K562 (cell line): ENCODE results near the gene PLD5. TPM values are rescaled to one million over a fixed set of nuclear protein-coding genes. Genes with fewer than 3 reads are reported as not detected.

Experiments
- ATAC-seq: fragments of 200-7000 bp; cut with Tn5 transposase; 3 replicates; pipeline ENCODE4 v1.9.1; 2020; ENCODE audit warnings: moderate library complexity
- BruUV-seq: library from RNA; stranded (reverse); fragments of 400-500 nt; replicated peaks from 2 replicates; lab custom pipeline; 2021; lab: Mats Ljungman, UMichigan
- CTCF ChIA-PET: fragments of 300-600 bp; formaldehyde crosslinking; extraction: SDS; loops from one replicate; lab custom pipeline; 2021; ENCODE audit warnings: low intra/inter-chr PET ratio; lab: Yijun Ruan, JAX
- POLR2A ChIA-PET: fragments of 300-600, 350-650 bp; sonication (Branson Sonifier 250); formaldehyde crosslinking; extraction: SDS; loops from one replicate; lab custom pipeline; 2021; ENCODE audit warnings: antibody characterized with exemption, inconsistent platforms; lab: Yijun Ruan, JAX
- DNase-seq, 4 experiments: peaks; one replicate each; pipeline versions ENCODE4 v3.0.0 to v3.0.0-alpha.2; 2011 to 2018; ENCODE audit warnings: low spot score in 3 of 4, mixed read lengths in 3 of 4; ENCODE audit errors: extremely low read depth in 1 of 4
- FAIRE-seq: peaks from 2 replicates; lab custom pipeline; 2011; peaks lifted over from hg19 to GRCh38; lab: Jason Lieb, UNC
- H2AFZ ChIP-seq: 2 replicates; pipeline ENCODE4 v1.6.0; 2011; ENCODE audit warnings: low read depth, low read length, control low read depth, inconsistent platforms
- H3K27ac ChIP-seq: fragments of 200-600 bp; 3 replicates; pipeline ENCODE4 v1.8.0; 2011; ENCODE audit warnings: low read depth, mild to moderate bottlenecking, control low read depth, inconsistent platforms, low read length, moderate library complexity, mixed read lengths; ENCODE audit errors: extremely low read depth
- H3K27me3 ChIP-seq, 2 experiments: fragments of 300-600 bp in 1 of 2; 2 replicates in 1 of 2; 3 replicates in 1 of 2; pipeline versions ENCODE4 v1.6.0 to v1.8.0; 2011; ENCODE audit warnings: inconsistent platforms in 2 of 2, low read length in 2 of 2, mild to moderate bottlenecking in 1 of 2, mixed read lengths in 1 of 2, moderate library complexity in 1 of 2; ENCODE audit not compliant: control insufficient read depth in 2 of 2, insufficient read depth in 2 of 2
- H3K36me3 ChIP-seq: fragments of 300-600 bp; 3 replicates; pipeline ENCODE4 v1.8.0; 2011; ENCODE audit warnings: mild to moderate bottlenecking, low read length, inconsistent platforms; ENCODE audit not compliant: control insufficient read depth, insufficient read depth
- H3K4me1 ChIP-seq, 2 experiments: fragments of 200-600 bp in 1 of 2; replicated peaks in 1 of 2; 2 replicates in 1 of 2; 3 replicates in 1 of 2; pipeline versions ENCODE4 v1.5.1 to v1.8.0; 2011; ENCODE audit warnings: inconsistent platforms in 2 of 2, low read length in 2 of 2, mild to moderate bottlenecking in 1 of 2, mixed read lengths in 1 of 2, moderate library complexity in 1 of 2; ENCODE audit not compliant: control insufficient read depth in 2 of 2, insufficient read depth in 2 of 2
- H3K4me2 ChIP-seq: 2 replicates; pipeline ENCODE4 v1.6.1; 2011; ENCODE audit warnings: low read length, control low read depth, inconsistent platforms, mixed read lengths; ENCODE audit not compliant: insufficient read depth
- H3K4me3 ChIP-seq: fragments of 200-600 bp; sonication (generic), shearing (Covaris generic); 2 replicates; pipeline ENCODE4 v1.5.1; 2016; ENCODE audit warnings: control low read depth, inconsistent platforms
- H3K79me2 ChIP-seq: fragments of 200-600 bp; 3 replicates; pipeline ENCODE4 v1.8.0; 2011; ENCODE audit warnings: low read length, inconsistent platforms; ENCODE audit not compliant: control insufficient read depth, insufficient read depth
- H3K9ac ChIP-seq, 2 experiments: 2 replicates each; pipeline versions ENCODE4 v1.6.0 to v1.6.1; 2011; ENCODE audit warnings: low read depth in 2 of 2, low read length in 2 of 2, control low read depth in 1 of 2, inconsistent platforms in 1 of 2, mild to moderate bottlenecking in 1 of 2, mixed read lengths in 1 of 2; ENCODE audit not compliant: insufficient read depth in 1 of 2
- H3K9me1 ChIP-seq: one replicate; pipeline ENCODE4 v1.6.0; 2011; ENCODE audit warnings: inconsistent platforms, mild to moderate bottlenecking, low read length, moderate library complexity; ENCODE audit not compliant: control insufficient read depth, insufficient read depth
- H3K9me3 ChIP-seq: replicated peaks from 2 replicates; pipeline ENCODE4 v1.5.1; 2011; ENCODE audit warnings: low read depth, low read length, inconsistent platforms; ENCODE audit not compliant: control insufficient read depth, insufficient read depth
- H4K20me1 ChIP-seq: replicated peaks from 2 replicates; pipeline ENCODE4 v1.6.1; 2011; ENCODE audit warnings: low read length, inconsistent platforms, mixed read lengths; ENCODE audit not compliant: control insufficient read depth, insufficient read depth
- GTF2B ChIP-seq: IDR thresholded peaks from 2 replicates; pipeline ENCODE4 v1.6.1; 2011; ENCODE audit not compliant: insufficient read length; ENCODE audit errors: extremely low read depth
- ILF3 ChIP-seq: fragments of 450-650 bp; IDR thresholded peaks from 2 replicates; pipeline ENCODE4 v1.6.1; 2018; ENCODE audit warnings: antibody characterized with exemption, mild to moderate bottlenecking, moderate library complexity, borderline replicate concordance
- NR1H2 ChIP-seq: sonication (generic); formaldehyde crosslinking; IDR thresholded peaks from 2 replicates; pipeline ENCODE4 v1.4.0; 2020; ENCODE audit warnings: mild to moderate bottlenecking, missing genetic modification reagents
- POLR2B ChIP-seq: fragments of 450-650 bp; IDR thresholded peaks from 2 replicates; pipeline ENCODE4 v1.6.1; 2018; ENCODE audit warnings: low read depth; ENCODE audit not compliant: partially characterized antibody
- RBFOX2 ChIP-seq: fragments of 200-400 bp; formaldehyde crosslinking; IDR thresholded peaks from 2 replicates; pipeline ENCODE4 v1.6.1; 2017; ENCODE audit warnings: low read depth, mild to moderate bottlenecking, low read length, moderate library complexity
- RFX5 ChIP-seq: IDR thresholded peaks from 2 replicates; pipeline ENCODE4 v1.6.1; 2011; ENCODE audit warnings: low read depth, mild to moderate bottlenecking, improper control_type of control experiment, low read length
- SIN3A ChIP-seq, 2 experiments: fragments of 150-350 bp in 1 of 2; IDR thresholded peaks; 2 replicates each; pipeline ENCODE4 v1.6.1; 2011 to 2016; ENCODE audit warnings: borderline replicate concordance in 2 of 2, low read depth in 2 of 2, low read length in 2 of 2, mild to moderate bottlenecking in 2 of 2, moderate library complexity in 2 of 2; ENCODE audit not compliant: control insufficient read depth in 1 of 2
- SMARCC2 ChIP-seq: fragments of 450-650 bp; IDR thresholded peaks from 2 replicates; pipeline ENCODE4 v1.6.1; 2017; ENCODE audit warnings: antibody characterized with exemption, moderate library complexity, mild to moderate bottlenecking, low read depth
- SNRNP70 ChIP-seq: fragments of 200-400 bp; formaldehyde crosslinking; optimal IDR thresholded peaks from 2 replicates; pipeline ENCODE3; 2017; ENCODE audit warnings: low read depth, low read length
- THAP7 ChIP-seq: fragments of 250-450 bp; sonication (Bioruptor Pico); IDR thresholded peaks from 2 replicates; pipeline ENCODE4 v1.5.0; 2021
- ZBTB49 ChIP-seq: sonication (generic); formaldehyde crosslinking; IDR thresholded peaks from 2 replicates; pipeline ENCODE4 v1.8.0; 2022; ENCODE audit warnings: missing genetic modification reagents, mild to moderate bottlenecking, borderline replicate concordance
- ZNF217 ChIP-seq: sonication (generic); formaldehyde crosslinking; IDR thresholded peaks from 2 replicates; pipeline ENCODE4 v1.8.0; 2022; ENCODE audit warnings: mild to moderate bottlenecking, missing genetic modification reagents
- WGBS: fragments of 100-300 bp; shearing (Covaris generic); methylation state at CpG from one replicate; pipeline ENCODE4 v1.1.6; 2016; ENCODE audit warnings: low coverage, mixed read lengths; ENCODE audit not compliant: insufficient coverage; ENCODE audit errors: missing lambda C conversion rate; 5-methylcytosine and 5-hydroxymethylcytosine counted together
- in situ Hi-C: fragments of 300-500 bp; cut with MboI; formaldehyde crosslinking; loops from 4 replicates; pipeline ENCODE4 v1.15.0; 2018; ENCODE audit warnings: inconsistent platforms, mixed read lengths
- intact Hi-C: fragments of 100-400 bp; cut with micrococcal nuclease; formaldehyde crosslinking; loops from 2 replicates; pipeline ENCODE4 v1.14.2; 2022
- polyA plus RNA-seq, 8 experiments: library from polyadenylated mRNA; depleted of rRNA in 4 of 8; stranded (reverse) in 5 of 8; unstranded in 3 of 8; fragments of >200 nt; fragmentation: Nextera tagmentation in 2 of 8; fragmentation: Illumina TruSeq in 1 of 8; extraction: Ambion mirVana in 2 of 8; extraction: Trizol in 1 of 8; gene quantifications; 2 replicates each; pipeline versions ENCODE4 v1.2.1 to v1.2.3, GENCODE V29; 2011 to 2014; ENCODE audit warnings: inconsistent platforms in 1 of 8, missing spikeins in 1 of 8
- total RNA-seq, 7 experiments: library from RNA; depleted of rRNA in 6 of 7; stranded (reverse); fragments of >200 nt in 6 of 7; fragmentation: Illumina TruSeq in 2 of 7; extraction: Trizol in 2 of 7; gene quantifications; 2 replicates each; pipeline versions ENCODE4 v1.2.1 to v1.2.3, GENCODE V29; 2011 to 2021; ENCODE audit warnings: low replicate concordance in 1 of 7

The PLD5 gene
- total and polyA plus RNA-seq, 9 of the 15 experiments (the other 6 are each of a cell fraction or from before 2014, with no cell fraction given): not detected

GRCh38 chr1:242178436-242178835 is 346.1 kb downstream of the PLD5 start:
- BruUV-seq: no TSS peak
- WGBS: 2% methylated on average over 2 of the region's 2 CpGs
- H3K4me1 ChIP-seq: no peaks in the 10 kb centered on the region
- ATAC-seq: no peak
- no peaks in the 10 kb centered on the region for H3K9me1 ChIP-seq
- H3K9me3 ChIP-seq: no peaks in the 10 kb centered on the region
- TF ChIP-seq RFX5: no peak
- no peak for TF ChIP-seq ZNF217 (CRISPR knock-in tag)
- no peak for TF ChIP-seq THAP7 (CRISPR knock-in tag)
- TF ChIP-seq SNRNP70: no peak
- FAIRE-seq: no peak
- no peak overlapping the region for H2AFZ ChIP-seq
- H3K4me2 ChIP-seq: no peak overlapping the region
- no peaks in the 10 kb centered on the region for H4K20me1 ChIP-seq
- no peak overlapping the region for H3K4me3 ChIP-seq
- no peaks in the 10 kb centered on the region for H3K27me3 ChIP-seq
- CTCF ChIA-PET: no interaction called here
- intact Hi-C loops: no loop called here
- H3K9ac ChIP-seq: no peak overlapping the region
- in situ Hi-C loops: no loop called here
- POLR2A ChIA-PET: no interaction called here
- H3K79me2 ChIP-seq: no peaks in the 10 kb centered on the region
- no peak overlapping the region for H3K27ac ChIP-seq
- H3K36me3 ChIP-seq: no peaks in the 10 kb centered on the region
- no peak for DNase-seq

GRCh38 chr1:242162140-242162539 is 362.4 kb downstream of the PLD5 start:
- in situ Hi-C loops: no loop called here
- Histone ChIP-seq H2AFZ (no peak overlapping the region), H3K9me3 (no peaks in the 10 kb centered on the region), H3K9ac (no peak overlapping the region), H3K27ac (no peak overlapping the region), H3K9me1 (no peaks in the 10 kb centered on the region), H3K4me3 (no peak overlapping the region), H3K4me2 (no peak overlapping the region), H3K27me3 (no peaks in the 10 kb centered on the region), H3K36me3 (no peaks in the 10 kb centered on the region), H4K20me1 (no peaks in the 10 kb centered on the region), H3K4me1 (no peaks in the 10 kb centered on the region), H3K79me2 (no peaks in the 10 kb centered on the region)
- 0% methylated on average over 3 of the region's 3 CpGs for WGBS
- intact Hi-C loops: no loop called here
- FAIRE-seq: no peak
- ATAC-seq: no peak
- DNase-seq: no peak
- BruUV-seq: no TSS peak
- ChIA-PET CTCF (no interaction called here), POLR2A (no interaction called here)
- TF ChIP-seq SMARCC2 (no peak), POLR2B (no peak), NR1H2 (CRISPR knock-in tag) (no peak), RBFOX2 (no peak), SIN3A (IDR thresholded peaks at IDR 0.05; ENCODE audit: borderline replicate concordance in 2 of 2, control insufficient read depth in 1 of 2, low read depth in 2 of 2, low read length in 2 of 2) (no peak), ZBTB49 (no peak), ILF3 (no peak), GTF2B (no peak)
